Panc1 (cell line): ENCODE results near the gene SESTD1.
"Not testable (repeated sequence)": the region's sequence is repeated elsewhere in the genome, so short reads cannot be mapped to it uniquely, and the experiment has no call there.

ENCODE experiments used
- TCF7L2 ChIP-seq: IDR thresholded peaks from 2 replicates; pipeline ENCODE4 v1.6.1; 2011; ENCODE audit warnings: mild to moderate bottlenecking, low read depth, low read length, inconsistent platforms
- TF ChIP-seq, protein P1 (sequence below): fragments of 450-650 bp; IDR thresholded peaks from 2 replicates; pipeline ENCODE4 v1.5.1; 2017; ENCODE audit warnings: mild to moderate bottlenecking

DNA sequence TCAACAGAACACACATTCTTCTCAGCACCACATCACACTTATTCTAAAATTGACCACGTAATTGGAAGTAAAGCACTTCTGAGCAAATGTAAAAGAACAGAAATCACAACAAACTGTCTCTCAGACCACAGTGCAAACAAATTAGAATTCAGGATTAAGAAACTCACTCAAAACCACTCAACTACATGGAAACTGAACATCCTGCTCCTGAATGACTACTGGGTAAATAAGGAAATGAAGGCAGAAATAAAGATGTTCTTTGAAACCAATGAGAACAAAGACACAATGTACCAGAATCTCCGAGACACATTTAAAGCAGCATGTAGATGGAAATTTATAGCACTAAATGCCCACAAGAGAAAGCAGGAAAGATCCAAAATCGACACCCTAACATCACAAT lies 50.0 kb downstream of the SESTD1 start:
- TF ChIP-seq, protein P1, sequence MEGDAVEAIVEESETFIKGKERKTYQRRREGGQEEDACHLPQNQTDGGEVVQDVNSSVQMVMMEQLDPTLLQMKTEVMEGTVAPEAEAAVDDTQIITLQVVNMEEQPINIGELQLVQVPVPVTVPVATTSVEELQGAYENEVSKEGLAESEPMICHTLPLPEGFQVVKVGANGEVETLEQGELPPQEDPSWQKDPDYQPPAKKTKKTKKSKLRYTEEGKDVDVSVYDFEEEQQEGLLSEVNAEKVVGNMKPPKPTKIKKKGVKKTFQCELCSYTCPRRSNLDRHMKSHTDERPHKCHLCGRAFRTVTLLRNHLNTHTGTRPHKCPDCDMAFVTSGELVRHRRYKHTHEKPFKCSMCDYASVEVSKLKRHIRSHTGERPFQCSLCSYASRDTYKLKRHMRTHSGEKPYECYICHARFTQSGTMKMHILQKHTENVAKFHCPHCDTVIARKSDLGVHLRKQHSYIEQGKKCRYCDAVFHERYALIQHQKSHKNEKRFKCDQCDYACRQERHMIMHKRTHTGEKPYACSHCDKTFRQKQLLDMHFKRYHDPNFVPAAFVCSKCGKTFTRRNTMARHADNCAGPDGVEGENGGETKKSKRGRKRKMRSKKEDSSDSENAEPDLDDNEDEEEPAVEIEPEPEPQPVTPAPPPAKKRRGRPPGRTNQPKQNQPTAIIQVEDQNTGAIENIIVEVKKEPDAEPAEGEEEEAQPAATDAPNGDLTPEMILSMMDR = not testable (repeated sequence)
- not testable (repeated sequence) for TF ChIP-seq TCF7L2
